Keratinocyte (primary cell): ENCODE results near the gene SKP2.

Source experiments
- EZH2 ChIP-seq: IDR thresholded peaks from one replicate; pipeline ENCODE4 v1.6.1; 2012; ENCODE audit warnings: inconsistent platforms, mild to moderate bottlenecking, low read length, moderate library complexity
- TF ChIP-seq, protein P1 (sequence below), 3 experiments: IDR thresholded peaks in 1 of 3; conservative IDR thresholded peaks in 1 of 3; optimal IDR thresholded peaks in 1 of 3; 2 replicates in 2 of 3; 3 replicates in 1 of 3; pipeline versions ENCODE3 to v1.5.1; 2011; ENCODE audit warnings: low read length in 3 of 3, mild to moderate bottlenecking in 3 of 3, moderate library complexity in 2 of 3, control low read depth in 1 of 3, inconsistent platforms in 1 of 3; ENCODE audit not compliant: insufficient read depth in 2 of 3; ENCODE audit errors: extremely low read depth in 1 of 3

DNA sequence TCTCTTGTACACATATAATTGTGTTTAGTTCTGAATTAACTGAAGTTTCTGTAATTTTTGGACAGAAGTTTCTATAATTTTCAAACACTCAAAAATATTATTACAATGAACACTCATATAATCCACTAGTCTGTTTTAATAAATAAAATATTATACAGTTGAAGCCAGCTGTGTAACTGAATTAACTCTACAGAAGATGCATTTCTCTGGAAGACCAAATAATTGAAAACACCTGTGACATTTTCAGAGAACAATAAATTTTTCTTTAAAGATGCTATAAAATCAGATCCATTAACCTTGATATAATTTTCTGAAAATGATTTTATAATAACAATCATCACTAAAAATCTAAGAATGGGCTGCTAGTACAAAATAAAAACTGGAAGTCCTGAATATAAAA, 75.1 kb downstream of the SKP2 start:
- TF ChIP-seq, protein P1, sequence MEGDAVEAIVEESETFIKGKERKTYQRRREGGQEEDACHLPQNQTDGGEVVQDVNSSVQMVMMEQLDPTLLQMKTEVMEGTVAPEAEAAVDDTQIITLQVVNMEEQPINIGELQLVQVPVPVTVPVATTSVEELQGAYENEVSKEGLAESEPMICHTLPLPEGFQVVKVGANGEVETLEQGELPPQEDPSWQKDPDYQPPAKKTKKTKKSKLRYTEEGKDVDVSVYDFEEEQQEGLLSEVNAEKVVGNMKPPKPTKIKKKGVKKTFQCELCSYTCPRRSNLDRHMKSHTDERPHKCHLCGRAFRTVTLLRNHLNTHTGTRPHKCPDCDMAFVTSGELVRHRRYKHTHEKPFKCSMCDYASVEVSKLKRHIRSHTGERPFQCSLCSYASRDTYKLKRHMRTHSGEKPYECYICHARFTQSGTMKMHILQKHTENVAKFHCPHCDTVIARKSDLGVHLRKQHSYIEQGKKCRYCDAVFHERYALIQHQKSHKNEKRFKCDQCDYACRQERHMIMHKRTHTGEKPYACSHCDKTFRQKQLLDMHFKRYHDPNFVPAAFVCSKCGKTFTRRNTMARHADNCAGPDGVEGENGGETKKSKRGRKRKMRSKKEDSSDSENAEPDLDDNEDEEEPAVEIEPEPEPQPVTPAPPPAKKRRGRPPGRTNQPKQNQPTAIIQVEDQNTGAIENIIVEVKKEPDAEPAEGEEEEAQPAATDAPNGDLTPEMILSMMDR (optimal IDR thresholded peaks at IDR 0.05 in 1 of 3, IDR thresholded peaks at IDR 0.05 in 1 of 3, conservative IDR thresholded peaks at IDR 0.05 in 1 of 3; ENCODE audit: extremely low read depth in 1 of 3, insufficient read depth in 2 of 3, low read length in 3 of 3): no peak
- no peak for TF ChIP-seq EZH2
